NCI-H2081 treated with DMSO at 0.1 percent for 48 hours (cell line): ENCODE results near the gene SSTR4.
"Not testable (repeated sequence)": the region's sequence is repeated elsewhere in the genome, so short reads cannot be mapped to it uniquely, and the experiment has no call there.

Experiments used
- DNase-seq: peaks from one replicate; lab custom pipeline; 2025; lab: John Stamatoyannopoulos, UW

SSTR4 gene

GRCh38 chr20:23018432-23018831 lies 16.7 kb upstream of the SSTR4 start:
- no peak for DNase-seq

- DNase-seq = no peak
Measured at GRCh38 chr20:23018941-23019340, 16.2 kb upstream of the SSTR4 start.

- DNase-seq = no peak
Measured at GRCh38 chr20:23019403-23019802, 15.7 kb upstream of the SSTR4 start.

DNA sequence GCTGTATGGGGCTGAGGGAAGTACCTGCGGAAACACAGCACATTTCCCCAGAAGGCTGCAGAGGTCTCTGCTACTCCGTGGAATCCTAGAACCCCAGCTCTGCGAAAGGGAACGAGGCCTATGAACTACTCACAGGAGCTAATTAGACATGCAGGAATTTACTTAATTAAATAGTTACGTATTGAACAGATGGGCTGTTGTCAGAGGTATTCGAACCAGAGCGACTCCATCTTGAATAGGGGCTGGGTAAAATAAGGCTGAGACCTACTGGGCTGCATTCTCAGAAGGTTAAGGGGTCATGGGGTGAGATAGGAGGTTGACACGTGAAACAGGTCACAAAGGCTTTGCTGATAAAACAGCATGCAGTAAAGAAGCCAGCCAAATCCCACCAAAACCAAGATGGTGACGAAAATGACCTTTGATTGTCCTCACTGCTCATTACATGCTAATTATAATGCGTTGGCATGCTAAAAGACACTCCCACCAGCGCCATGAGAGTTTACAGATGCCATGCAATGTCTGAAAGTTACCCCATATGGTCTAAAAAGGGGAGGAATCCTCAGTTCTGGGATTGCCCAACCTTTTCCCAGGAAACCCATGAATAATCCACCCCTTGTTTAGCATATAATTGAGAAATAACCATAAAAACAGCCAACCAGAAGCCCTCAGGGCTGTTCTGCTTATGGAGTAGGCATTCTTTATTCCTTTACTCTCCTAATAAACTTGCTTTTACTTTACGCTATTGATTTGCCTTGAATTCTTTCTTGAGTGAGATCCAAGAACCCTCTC lies 14.7 kb upstream of the SSTR4 start:
- no peak for DNase-seq

GRCh38 chr20:23021541-23021940 lies 13.6 kb upstream of the SSTR4 start:
- no peak for DNase-seq

DNA sequence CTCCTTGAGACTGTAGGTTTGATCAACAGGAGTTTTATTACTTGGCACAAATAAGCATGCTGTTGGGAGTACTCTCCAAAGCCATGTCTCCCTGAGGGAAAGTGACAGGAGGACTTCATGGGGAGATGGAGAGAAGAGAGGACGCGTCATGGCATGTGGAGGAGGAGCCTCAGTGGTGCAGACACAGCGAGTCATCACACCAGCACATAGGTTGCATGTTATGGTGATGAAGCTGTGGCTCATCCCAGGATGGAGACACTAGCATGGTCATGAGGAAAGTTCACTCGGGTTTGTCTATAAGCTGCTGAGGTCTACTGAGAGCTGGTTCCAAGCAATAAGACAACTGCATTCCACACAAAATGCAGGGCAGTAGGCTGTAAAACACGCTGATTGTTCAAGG lies 13.2 kb upstream of the SSTR4 start:
- DNase-seq = no peak

DNA sequence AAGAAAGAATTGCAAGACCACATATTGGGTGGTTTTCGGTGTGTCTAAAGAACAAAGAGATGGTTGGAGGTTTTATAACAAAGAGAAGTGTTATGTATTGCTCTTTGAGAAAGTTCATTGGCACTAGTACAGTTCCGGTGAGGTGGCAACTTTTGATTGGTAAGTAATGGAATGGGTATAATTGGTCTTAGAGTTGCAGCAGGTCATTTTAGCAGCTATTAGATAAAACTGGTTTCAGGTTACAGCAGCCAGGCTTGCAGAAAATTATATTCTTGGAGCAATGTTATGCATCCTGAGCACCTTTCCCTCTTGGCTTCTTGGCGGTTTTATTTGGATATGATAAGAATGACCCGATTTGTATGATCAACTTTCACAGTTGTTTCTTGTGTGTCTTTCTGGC lies 12.3 kb upstream of the SSTR4 start:
- DNase-seq = no peak

- no peak for DNase-seq
Measured at GRCh38 chr20:23023621-23024177, 11.4 kb upstream of the SSTR4 start.

DNA sequence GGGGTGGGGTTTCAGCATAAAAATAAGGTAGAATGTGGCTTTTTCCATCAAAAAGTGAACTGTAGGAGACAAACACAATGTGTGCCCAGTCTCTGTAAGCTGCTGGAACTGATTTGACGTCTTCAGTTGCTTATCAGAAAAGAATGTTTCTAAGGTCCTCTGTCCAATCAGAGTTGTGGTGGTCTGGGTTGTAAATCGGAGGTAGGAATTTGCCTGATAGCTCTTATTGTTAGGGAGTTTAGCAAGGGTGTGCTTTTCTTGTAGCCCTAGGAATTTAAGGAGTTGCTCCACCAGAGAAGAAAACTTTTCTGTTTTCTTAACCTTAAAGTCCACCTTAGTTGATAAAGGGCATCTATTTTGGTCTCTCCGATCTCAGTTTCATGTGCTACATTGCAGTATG lies 10.4 kb upstream of the SSTR4 start:
- DNase-seq = no peak

DNA sequence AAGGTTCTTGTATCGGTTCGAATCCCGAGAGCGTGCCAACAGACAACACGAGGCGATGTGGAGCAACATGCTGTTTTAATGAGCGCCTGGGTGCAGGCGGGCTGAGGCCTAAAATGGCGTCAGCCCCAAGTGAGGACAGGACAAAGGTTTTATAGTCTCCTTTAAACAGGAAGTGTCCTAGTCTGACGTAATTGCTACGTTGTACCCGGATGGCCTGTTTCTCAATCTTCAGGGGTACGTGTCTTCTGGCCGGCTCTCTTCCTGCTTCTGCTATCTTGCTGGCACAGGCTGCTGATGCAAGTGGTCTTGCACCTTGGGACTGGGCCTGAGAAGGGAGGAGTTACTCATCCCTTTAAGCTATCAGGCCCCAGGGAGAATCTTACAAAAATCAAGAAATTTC lies 9.6 kb upstream of the SSTR4 start:
- DNase-seq = not testable (repeated sequence)

DNA sequence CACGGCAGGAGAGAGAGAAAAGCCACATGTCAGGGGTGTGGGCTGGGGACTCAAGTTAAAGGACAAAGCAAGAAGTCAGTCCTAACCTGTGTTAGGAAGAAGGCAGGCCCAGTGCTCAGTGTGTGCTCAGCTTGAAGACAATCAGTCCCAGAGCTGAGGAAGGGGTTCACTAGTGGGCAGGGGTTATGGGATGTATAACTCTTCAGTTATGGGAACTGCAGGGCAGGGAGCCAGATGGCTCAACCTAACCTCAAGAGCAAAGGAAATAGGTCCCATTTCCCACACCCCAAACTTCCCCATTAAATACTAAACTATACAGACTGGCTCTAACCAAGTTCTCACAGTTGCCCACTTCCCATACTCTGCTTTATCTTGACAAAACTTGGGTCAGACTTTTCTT lies 7.4 kb upstream of the SSTR4 start:
- DNase-seq = no peak

- no peak for DNase-seq
Measured at GRCh38 chr20:23028392-23028791, 6.7 kb upstream of the SSTR4 start.

DNA sequence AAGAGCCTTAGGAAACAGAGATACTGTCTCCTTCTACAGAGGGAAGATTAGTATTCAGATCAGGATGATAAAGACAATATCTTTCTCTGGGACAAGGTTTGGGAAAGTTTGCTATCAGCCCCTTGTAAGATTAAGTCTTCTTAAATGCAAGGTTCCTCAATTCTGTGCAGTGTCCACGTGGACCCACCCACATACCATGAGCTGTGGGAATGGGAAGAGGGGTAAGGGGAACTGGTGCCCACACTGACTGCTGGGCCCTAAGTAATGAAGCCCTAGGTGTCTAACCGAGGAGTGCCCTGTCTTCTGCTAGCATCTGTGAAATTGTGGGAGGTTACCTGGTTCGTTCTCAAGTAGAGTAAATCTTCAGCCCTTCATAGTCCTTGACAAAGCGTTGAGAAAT lies 5.8 kb upstream of the SSTR4 start:
- no peak for DNase-seq

DNA sequence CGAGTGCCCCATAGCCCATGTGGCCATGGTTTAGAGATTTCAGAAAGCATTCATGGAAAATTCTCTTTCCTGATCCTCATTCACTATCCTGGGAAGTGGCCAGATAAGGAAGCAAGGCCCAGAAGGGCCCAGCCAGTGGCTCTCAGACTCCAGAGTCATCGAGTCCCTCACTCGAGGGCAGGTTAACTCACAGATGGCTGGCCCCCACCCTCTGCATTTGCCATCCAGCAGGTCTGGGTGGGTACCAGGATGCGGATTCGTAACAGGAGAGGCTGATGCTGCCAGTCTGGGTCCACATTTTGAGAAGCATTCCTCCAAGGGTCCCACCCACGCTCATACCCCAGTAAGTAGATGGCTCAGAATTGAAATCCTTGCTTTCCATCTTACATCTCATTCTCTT lies 3.8 kb upstream of the SSTR4 start:
- DNase-seq = no peak

- DNase-seq = no peak
Measured at GRCh38 chr20:23032056-23032749, 2.9 kb upstream of the SSTR4 start.

- no peak for DNase-seq
Measured at GRCh38 chr20:23032750-23033078, 2.4 kb upstream of the SSTR4 start.

- no peak for DNase-seq
Measured at GRCh38 chr20:23033918-23034317, 1.2 kb upstream of the SSTR4 start.

GRCh38 chr20:23035731-23036130 lies 619 bp downstream of the SSTR4 start:
- no peak for DNase-seq

- DNase-seq = no peak
Measured at GRCh38 chr20:23036371-23036770, 1.3 kb downstream of the SSTR4 start.

DNA sequence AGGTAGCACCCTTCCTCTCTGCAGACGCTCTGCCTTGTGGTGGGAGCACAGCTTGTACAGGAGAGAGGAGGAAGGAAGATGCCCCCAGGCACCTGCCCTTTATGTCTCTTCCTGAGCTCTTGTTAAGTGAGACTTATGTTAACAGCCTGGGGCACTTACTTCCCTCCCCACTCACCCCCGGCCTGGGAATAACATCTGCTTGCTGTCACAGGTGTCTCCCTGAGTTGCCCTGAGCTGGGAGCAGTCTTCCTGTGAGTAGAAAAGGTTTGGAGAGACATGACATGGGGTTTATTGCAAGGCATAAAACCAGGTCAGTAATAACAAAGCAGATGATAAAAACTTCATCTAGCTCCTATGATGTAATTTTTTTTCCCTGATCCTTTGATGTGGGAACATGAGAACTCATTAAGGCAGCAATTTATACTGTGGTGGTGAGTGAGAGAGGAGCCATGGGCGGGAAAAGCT lies 1.9 kb downstream of the SSTR4 start:
- DNase-seq = no peak

GRCh38 chr20:23039136-23039875 lies 4.2 kb downstream of the SSTR4 start:
- no peak for DNase-seq

DNA sequence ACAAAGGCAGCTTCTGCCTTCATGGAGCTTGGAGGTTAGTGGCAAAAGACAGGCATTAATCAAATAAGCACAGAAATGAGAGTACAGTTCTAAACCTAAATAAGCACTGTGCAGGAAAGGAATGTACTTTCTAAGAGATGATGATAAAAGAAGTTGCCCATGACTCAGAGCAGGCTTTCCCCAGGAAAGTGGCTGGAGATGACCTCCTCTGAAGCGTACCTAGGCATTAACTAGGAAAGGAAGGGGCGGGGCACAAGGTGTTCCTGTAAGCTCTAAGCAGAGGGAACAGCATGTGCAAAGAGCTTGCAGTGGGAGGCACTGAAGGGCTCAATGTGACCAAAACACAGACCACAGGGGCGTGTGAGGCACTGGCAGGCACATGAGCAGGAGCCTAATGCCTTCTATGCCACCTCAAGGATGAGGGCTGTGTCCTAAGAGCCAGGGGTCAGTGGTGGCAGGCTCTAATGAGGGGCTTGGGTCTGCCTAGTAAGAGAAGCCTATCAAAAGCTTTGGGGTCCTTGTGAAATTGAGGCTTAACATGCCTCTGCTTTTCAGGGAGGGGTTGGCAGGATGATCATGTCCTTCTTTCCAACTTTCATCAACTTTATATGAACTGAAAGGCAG lies 4.9 kb downstream of the SSTR4 start:
- DNase-seq = no peak
